Measurements from ENCODE around the gene PEX11G.
"Not testable (repeated sequence)": the region's sequence is repeated elsewhere in the genome, so short reads cannot be mapped to it uniquely, and the experiment has no call there.

Gene PEX11G

DNA sequence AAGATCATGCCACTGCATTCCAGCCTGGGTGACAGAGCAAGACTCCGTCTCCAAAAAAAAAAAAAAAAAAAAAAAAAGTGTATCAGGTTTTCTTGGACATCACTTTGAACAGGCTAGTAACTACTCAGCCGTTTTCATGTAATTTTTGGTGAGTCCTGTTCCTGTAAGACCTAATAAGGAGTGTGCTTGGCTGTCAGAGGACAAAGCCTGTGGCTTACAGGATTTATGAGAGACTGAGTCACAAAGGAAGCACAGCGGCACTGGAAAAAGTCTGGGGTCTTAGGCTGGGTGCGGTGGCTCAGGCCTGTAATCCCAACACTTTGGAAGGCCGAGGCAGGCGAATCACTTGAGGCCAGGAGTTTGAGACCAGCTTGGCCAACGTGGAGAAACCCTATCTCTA lies 55.4 kb downstream of the PEX11G start:
- not testable (repeated sequence) for DNase-seq (ENCODE audit: low spot score)

- DNase-seq (ENCODE audit: low spot score) = no peak
Observed at GRCh38 chr19:7429638-7430282, 59.1 kb downstream of the PEX11G start.

- DNase-seq (ENCODE audit: low spot score) = no peak
Observed at GRCh38 chr19:7428651-7429113, 60.2 kb downstream of the PEX11G start.

GRCh38 chr19:7427944-7428343 lies 60.9 kb downstream of the PEX11G start:
- DNase-seq (ENCODE audit: low spot score) = no peak

DNA sequence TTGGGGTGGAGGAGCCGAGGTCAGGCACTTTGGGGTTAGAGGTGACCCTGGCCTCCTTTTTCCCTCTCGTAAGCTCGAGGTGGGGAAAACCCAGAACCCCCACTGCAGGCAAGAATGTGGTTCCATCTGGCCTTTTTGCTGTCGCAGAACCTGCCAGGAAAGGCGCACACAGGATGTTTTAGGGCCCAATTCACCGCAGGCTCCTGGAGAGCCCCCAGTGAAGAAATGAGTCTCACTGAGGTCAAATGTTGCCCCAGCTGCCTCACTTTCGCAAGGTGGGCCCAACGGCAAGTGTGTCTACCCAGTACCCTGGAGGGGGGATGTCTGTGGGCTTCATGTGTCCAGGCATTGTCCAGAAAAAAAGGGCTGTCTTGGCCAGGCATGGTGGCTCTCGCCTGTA lies 61.8 kb downstream of the PEX11G start:
- DNase-seq (ENCODE audit: low spot score) = no peak
